ENCODE results near the gene PFKL. TPM values are rescaled to one million over a fixed set of nuclear protein-coding genes. Genes with fewer than 3 reads are reported as not detected.

PFKL gene
- 10 to 100 TPM; 36.9 to 85.1 (median 46.1) TPM for total RNA-seq
- 10 to 100 TPM; 34.0 to 61.6 TPM for polyA plus RNA-seq
- long read RNA-seq, donor 1, transcript PFKL-201 (22 exons, 2,912 nt): major isoform, 129 of 261 reads
- long read RNA-seq, donor 1, partial matches to known transcripts: 59 of 261 reads
- long read RNA-seq, donor 1, other reads (novel, unspliced or antisense): 72 of 261 reads
- long read RNA-seq, donor 2, transcript PFKL-201 (22 exons, 2,912 nt): major isoform, 393 of 644 reads
- long read RNA-seq, donor 2, partial matches to known transcripts: 127 of 644 reads
- long read RNA-seq, donor 2, other reads (novel, unspliced or antisense): 123 of 644 reads
- long read RNA-seq, donor 3, transcript PFKL-201 (22 exons, 2,912 nt): major isoform, 111 of 309 reads
- long read RNA-seq, donor 3, partial matches to known transcripts: 84 of 309 reads
- long read RNA-seq, donor 3, other reads (novel, unspliced or antisense): 114 of 309 reads

GRCh38 chr21:44299458-44300261 lies at the start of gene PFKL:
PFKL (plus strand) TSS chr21:44300053; CDS start chr21:44300106, 53 bp downstream.
- H3K4me1 ChIP-seq: peaks cover 9 to 67% (median 58%) of the 10 kb centered on the region in 12 donors
- H3K27ac ChIP-seq: peak within 1 kb of the TSS; percentile 80 to 97 (median 92)
- 1% methylated on average over 32 to 94 of the region's 94 CpGs for WGBS, 4 donors
- H3K27me3 ChIP-seq: no peaks in the 10 kb centered on the region
- TF ChIP-seq CTCF (IDR thresholded peaks at IDR 0.05): no peak
- peak in 1 of 2 donors; percentile 34 for TF ChIP-seq POLR2A (IDR thresholded peaks at IDR 0.05)
- no peaks in the 10 kb centered on the region for H3K9me3 ChIP-seq
- peak; percentile 72 to 85 (median 76) for DNase-seq
- peak within 1 kb of the TSS; percentile 61 to 96 (median 83) for H3K4me3 ChIP-seq
- intact Hi-C loops (cut with DNase I): loop anchor here in 3 of 10 donors (5.0 to 10.0 kb wide), 6 partner anchors 183 to 505 kb away; partner anchors contain the start of gene TRAPPC10 (in 1 of the 3)
- peak in 3 of 4 donors; percentile 36 to 72 (median 71) for ATAC-seq
- H3K36me3 ChIP-seq: peaks cover 0 to 5% (median 0%) of the 10 kb centered on the region in 9 donors

GRCh38 chr21:44253832-44254710 lies 45.8 kb upstream of the PFKL start:
- Histone ChIP-seq H3K4me1 (peaks cover 0 to 7% (median 0%) of the 10 kb centered on the region in 12 donors), H3K9me3 (peaks cover 0 to under 1% (median 0%) of the 10 kb centered on the region in 12 donors), H3K36me3 (no peaks in the 10 kb centered on the region), H3K27ac (no peak overlapping the region), H3K27me3 (peaks cover 0 to 2% (median 0%) of the 10 kb centered on the region in 9 donors), H3K4me3 (no peak overlapping the region)
- TF ChIP-seq POLR2A (IDR thresholded peaks at IDR 0.05): no peak
- ATAC-seq: peak in 1 of 4 donors; percentile 49
- WGBS, 4 donors: 67 to 73% (median 71%) methylated on average over 24 to 29 of the region's 29 CpGs
- DNase-seq: peak in 3 of 5 donors; percentile 9 to 51 (median 19)
- intact Hi-C loops (cut with DNase I): no loop called here

- H3K36me3 ChIP-seq: no peaks in the 10 kb centered on the region
- H3K4me1 ChIP-seq: peaks cover 0 to 7% (median 0%) of the 10 kb centered on the region in 12 donors
- peaks cover 0 to 2% (median 0%) of the 10 kb centered on the region in 9 donors for H3K27me3 ChIP-seq
- WGBS, 4 donors: 79 to 90% (median 82%) methylated on average over 7 to 11 of the region's 11 CpGs
- ATAC-seq: peak in 1 of 4 donors; percentile 38
- no peak overlapping the region for H3K4me3 ChIP-seq
- peaks cover 0 to 10% (median 1%) of the 10 kb centered on the region in 12 donors for H3K9me3 ChIP-seq
- TF ChIP-seq POLR2A (IDR thresholded peaks at IDR 0.05) (no peak), CTCF (IDR thresholded peaks at IDR 0.05) (no peak)
- peak in 1 of 5 donors; percentile 29 for DNase-seq
- H3K27ac ChIP-seq: no peak overlapping the region
- intact Hi-C loops (cut with DNase I): no loop called here
These were observed 44.3 kb upstream of the PFKL start for GRCh38 chr21:44255511-44255981.
